HG03280 (cell line): ENCODE measurements around the gene REXO1.

Source experiments
- ATAC-seq: cut with Tn5 transposase; IDR thresholded peaks from one replicate; pipeline ENCODE4 v1.9.1; 2021; ENCODE audit warnings: mild to moderate bottlenecking, moderate library complexity; ENCODE audit not compliant: unreplicated experiment

Gene REXO1

DNA sequence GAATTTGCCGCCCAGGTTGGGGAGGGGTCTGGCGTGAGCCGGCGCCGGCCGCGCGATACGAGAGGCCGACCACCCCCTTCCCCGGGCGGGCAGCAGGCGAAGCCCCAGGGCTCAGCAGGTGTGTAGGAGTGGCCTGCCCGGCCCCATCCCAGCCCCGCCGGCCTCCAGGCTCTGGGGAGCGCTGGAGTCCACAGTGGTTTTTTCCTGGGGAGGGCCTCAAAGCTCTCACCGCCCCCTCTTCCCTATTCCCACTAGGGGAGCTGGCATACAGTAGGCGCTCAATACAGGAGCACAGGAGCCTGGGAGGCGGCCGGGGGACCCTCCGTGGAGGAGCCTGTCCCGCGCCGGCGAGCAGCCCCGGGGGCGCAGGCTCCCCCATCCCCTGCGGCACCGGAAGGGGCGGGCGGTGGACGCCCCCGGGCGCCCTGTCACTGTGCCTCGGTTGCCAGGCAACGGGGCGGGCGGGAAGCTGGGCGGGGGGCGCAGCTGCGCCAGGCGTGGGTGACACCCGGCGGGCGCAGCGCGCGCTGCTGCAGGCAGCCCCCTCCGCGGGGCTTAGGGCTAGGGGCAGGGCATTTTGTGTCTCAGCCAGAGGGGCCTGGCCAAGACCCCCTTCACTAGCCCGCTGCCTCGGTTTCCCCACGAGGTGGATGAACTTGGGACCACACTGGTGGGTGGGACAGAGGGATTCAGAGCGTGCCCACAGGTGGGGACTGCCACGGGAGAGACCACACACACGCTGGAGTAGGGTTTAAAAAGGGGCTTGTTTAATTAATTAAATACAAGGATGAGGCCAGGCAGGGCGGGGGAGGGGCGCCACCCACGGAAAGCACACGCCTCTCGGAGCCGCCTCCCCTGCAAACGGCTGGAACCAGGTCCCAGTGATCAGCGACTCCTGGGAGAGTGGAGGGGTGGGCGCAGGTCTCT lies 3.6 kb upstream of the REXO1 start:
- no peak for ATAC-seq

DNA sequence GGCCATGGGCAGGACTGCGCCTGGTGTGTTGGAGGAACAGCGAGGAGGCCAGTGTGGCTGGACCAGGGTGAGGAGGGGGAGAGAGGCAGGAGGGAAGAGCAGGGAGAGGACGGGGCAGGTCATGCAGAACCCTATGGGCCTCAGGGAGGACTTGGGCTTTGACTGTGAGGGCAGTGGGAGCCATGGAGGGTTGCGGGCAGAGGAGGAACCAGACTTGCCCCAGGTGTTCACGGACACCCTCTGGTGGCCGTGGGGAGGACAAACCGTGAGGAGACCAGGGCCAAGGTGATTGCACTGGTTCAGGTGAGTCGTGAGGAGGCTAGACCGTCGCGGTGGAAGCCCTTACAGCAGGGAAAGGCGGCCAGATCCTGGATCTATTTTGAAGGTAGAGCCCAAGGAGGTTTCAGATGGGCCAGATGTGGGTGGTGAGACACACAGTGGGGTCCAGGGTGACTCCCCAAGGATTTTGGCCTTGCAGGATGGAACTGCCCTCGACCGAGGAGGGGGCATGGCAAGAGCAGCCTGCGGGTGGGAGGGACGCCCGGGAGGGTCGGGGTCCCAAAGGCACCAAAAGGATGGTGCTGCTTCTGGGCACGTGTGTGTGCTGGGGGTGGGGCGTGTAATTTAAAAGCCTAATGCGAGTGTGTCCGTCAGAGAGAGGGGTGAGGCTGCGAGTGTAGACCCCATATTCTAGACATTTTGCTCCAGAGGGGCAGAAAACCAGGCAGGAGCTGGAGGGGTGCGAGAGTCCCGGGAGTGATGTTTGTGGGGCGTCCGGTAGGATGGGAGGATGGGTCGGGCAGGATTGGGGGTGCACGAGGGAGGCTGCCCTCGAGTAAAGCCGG lies 2.7 kb upstream of the REXO1 start:
- ATAC-seq = no peak

DNA sequence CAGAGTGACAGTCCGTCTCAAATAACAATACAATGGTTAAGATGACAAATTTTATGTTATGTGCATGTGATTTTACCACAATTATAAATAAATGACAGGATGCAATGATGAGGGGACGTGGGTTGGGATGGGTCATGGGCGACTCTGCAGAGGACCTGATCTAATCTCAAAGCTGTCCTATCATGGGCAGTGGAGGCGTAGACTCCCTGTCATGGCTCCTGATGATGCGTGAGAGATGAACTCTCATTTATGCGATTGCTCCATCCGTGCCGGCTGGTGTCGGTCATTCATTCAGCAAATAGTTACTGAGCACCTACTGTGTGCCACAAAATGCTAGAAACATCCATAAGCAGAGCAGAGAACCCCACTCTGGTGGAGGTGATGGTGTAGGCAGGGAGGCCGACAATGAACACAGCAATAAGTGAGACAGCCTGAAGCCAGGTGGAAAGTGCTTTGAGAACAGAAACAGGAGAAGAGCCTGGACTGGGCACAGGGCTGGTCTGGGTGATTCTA lies 1.7 kb upstream of the REXO1 start:
- ATAC-seq = no peak

DNA sequence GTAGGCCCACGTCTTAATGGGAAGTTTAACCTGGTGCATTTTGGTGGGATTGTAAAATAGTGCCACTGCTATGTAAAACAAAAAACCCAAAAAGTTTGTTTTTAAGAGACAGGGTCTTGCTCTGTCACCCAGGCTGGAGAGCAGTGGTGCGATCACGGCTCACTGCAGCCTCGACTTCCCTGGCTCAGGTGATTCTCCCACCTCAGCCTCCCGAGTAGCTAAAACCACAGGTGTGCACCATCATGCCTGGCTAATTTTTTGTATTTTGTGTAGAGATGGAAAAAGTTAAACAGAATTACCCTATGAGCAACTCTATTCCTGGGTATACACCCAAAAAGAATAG lies 820 bp upstream of the REXO1 start:
- ATAC-seq = no peak

DNA sequence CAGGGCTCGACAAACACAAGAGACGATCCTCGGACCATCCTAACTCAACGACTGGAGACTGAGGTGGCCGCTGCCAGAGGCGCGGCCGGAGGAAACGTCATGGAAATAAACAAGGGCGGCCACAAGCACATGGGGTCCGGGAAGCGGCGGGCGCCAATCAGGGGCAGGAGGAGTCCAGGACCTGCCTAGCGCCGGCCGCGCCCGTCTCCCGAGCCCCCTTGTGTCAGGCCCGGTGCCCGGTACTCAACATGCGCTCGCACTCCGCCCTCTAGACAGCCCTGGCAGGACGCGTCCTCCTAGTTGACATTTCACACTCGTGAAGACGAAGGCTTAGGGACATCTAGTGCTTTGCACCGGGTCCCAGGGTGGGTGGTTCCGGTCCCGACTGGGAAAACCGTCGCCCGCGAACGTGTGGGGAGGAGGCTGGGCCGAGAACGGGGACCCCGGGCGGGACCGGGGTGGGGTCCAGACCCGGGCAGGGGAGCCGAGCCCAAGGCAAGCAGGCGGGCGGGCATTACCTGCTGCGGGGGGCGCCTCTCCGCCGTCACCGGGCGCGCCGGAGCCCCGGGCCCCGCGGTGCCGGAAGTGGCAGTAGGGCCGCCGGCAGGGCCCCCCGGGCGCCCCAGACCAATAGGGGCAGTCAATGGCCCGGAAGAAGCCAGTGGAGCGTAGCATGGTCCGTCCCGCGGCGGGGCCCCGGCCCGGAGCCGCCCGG lies 442 bp downstream of the REXO1 start:
- ATAC-seq = peak; percentile 31

DNA sequence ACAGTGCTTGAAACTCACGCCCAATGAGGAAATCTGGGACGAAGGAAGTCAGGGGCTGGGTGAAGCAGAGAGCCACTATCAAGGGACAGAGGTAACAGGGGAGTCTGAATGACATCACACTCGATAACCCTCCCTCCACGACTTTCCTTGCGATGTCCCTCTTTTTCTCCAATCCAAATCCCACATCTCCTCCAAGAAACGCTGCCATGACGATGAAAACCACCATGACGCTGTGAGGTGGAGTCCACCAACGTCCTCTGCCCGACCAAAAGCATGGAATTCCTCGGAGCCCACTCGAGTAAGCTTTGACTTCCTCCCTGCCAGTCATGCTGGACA lies 967 bp downstream of the REXO1 start:
- no peak for ATAC-seq

DNA sequence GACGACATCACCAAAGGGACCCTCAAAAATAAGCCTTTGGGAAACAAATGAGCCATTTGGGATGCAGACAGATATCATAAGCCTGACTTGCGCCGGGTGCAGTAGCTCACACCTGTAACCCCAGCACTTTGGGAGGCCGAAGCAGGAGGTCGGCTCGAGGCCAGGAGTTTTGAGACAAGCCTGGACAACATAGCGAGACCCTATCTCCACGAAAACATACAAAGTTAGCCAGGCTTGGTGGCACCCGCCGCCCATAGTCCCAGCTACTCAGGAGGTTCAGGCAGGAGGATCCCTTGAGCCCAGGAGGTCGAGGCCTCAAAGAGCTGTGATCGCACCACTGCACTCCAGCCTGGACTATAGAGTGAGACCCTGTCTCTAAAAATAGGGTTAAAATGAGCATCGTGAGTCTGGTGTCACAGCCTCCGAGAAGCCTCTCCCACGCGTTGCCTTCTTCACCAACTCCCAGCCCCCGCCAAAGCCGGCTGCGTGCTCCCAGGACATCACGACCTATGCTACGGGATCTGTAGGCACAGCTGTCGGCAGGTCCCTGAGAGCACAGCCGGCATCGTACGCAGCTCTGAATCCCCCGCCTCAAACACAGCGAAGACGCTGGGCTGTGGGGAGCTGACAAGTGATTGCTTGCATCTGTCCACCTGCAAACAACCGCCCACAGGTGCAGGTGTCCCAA lies 1.6 kb downstream of the REXO1 start:
- ATAC-seq = no peak

DNA sequence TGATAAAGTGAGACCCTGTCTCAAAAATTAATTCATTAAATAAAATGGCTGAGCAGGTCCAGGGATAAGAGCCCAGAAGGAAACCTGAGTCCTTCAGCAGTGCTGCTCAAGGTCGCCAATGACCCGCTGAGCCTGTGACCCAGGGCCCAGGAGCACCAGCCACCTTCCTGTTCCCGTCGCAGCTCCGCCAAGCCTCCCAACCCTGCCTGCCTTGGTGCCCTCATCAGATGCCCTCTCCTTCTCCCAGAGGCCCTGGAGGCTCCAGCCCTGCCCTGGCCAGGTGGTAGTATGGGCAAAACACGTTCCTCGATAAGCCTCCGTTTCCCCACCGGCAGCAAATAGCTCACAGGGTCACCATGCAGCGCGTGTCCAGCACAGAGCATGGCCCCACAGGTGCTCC lies 2.6 kb downstream of the REXO1 start:
- ATAC-seq = no peak

DNA sequence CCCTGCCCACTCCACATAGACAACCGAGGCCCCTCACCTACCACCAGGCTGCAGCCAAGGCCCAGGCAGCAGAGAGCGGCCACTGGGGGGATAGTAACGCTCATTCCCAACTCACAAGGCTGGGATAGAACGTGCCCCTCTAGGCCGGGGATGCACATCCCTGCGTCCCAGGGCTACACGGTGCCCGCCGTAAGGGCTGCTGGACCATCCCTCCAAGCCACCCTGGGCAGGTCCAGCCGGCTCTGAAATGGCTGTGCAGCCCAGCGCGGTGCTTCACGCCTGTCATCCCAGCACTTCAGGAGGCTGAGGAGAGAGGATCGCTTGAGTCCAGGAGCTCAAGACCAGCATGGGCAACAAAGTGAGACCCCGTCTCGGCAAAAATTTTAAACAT lies 3.2 kb downstream of the REXO1 start:
- no peak for ATAC-seq

DNA sequence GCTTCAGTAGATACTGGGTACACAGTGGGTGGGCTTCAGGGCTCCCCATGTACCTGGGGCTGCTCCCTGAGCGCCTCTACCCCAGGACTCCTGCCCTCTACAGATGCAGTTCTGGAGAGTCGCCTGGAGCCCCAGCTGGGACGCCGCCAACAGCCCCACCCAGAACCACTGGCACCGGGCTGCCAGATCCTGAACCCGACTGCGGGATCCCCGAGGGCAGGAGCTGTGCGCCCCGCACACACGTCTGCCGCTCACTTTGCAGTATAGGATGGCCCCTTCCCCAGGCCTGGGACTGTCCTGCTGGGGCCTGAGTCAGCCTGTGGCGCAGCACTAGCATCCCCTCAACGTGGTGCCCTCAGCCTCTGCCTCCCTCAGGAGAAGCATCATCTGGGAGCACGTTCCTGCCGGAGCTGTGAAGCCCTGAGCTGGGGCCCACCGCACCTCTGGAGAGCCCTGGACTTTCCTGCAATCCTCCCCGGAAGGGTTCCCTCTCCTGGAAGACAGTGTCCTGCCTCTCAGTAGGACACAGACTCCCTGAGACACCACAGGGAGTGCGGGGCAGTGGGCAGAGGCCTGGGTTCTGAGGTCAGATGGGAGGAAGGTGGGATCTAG lies 3.7 kb downstream of the REXO1 start:
- ATAC-seq = no peak

DNA sequence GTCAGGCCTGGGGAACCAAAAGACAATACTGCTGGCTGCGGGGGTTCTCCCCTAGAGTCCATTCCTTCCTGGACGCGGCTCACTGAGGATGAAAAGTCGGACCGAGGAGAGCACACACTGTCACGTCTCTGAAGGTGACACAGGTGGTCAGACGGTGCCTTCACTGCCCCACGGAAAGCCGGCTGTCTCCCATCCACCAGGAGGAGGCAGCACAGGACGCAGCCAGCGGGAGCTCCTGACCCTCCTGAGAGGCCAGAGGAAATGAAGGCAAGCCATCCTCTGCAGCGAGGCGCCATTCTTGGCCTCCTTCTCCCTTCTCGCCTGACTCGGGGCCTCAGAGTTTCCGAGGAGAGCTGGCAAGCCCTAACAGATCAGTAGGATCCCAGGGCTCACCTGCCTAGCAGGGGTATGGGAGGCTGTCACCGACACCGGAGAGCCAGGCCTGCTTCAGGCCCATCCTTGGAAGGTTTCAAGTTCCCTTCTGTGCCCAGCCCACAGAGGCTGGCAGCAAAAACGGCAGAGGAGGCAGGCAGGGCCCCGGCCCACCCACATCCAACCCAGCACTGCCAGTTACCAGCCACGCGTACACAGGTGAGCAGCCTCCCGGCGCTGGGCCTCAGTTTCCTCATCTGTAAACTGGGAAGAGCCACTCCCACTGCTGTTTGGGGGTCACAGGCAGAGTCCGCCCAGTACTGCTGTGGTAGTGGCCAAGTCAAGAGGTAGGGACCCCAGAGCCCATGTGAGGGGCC lies 4.5 kb downstream of the REXO1 start:
- ATAC-seq = no peak

DNA sequence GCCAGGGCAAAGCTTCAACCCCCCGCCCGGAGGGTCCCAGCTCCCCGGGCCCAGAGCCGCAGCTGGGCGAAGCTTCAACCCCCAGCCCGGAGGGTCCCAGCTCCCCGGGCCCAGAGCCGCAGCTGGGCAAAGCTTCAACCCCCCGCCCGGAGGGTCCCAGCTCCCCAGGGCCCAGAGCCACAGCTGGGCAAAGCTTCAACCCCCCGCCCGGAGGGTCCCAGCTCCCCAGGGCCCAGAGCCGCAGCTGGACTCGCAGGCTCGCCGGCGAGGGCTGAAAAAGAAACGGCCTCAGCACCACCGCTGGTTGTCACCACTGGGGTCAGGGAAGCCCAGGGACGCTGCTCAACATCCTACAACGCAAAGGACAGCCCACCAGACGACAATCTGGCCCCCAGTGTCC lies 5.2 kb downstream of the REXO1 start:
- ATAC-seq = no peak

DNA sequence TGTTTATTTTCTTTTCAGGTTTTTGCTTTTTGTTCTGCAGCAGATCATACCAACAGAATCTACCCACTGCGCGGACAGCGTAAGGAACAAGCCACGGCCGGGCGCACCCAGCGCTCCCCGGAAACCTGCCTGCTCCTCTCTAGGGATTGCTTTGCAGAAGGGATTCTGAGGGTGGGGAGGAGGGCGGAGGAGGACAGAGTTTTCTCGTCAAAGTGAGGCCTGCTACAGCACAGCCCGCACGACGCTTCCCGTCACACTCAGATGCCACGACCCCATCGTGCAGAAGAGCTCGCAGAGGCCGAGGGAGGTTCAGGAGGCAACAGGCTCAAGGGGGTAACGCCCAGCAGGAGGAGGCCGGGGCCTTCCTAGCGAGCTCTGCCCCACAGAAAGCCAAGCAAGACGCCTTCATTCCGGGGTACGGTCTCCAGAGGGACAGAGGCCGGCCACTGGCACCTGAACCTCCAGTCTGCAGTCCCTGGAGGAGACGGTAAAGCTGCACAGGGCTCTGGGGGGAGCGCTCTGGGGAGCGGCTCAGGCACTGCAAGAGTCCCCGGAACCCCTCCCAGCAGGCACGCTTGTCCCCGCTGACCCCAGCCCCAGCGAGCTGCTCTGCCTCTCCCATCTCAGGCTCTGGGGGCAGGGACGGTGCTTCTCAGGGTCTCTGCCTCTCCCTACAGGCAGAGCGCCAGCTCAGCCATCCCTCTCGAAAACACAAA lies 6.9 kb downstream of the REXO1 start:
- ATAC-seq = no peak

DNA sequence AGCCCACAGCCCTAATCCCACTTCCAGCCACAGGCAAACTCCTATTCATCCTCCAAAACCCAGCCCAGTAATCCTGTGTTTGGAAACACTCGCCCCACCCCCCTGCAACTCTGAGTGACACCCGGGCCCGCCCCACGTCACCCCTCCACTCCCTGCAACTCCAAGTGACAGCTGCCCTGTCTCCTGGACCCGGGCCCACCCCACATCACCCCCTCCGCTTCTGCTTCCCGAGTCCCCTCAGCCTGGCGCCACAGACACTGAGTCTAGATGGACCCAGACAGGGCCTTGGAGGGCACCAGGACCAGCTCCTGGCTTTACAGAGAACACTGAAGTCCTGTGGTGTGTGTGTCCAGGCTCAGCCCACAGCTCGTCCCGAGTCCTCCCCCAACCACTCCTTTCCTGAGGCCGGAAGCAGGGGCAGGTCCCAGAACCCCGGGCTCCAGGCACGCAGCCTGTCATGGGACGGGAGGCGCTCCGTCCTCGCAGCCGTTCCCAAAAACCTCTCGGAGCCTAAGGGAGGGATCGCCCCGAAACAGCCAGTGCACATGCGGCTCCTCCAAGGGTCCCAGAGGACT lies 7.7 kb downstream of the REXO1 start:
- no peak for ATAC-seq

DNA sequence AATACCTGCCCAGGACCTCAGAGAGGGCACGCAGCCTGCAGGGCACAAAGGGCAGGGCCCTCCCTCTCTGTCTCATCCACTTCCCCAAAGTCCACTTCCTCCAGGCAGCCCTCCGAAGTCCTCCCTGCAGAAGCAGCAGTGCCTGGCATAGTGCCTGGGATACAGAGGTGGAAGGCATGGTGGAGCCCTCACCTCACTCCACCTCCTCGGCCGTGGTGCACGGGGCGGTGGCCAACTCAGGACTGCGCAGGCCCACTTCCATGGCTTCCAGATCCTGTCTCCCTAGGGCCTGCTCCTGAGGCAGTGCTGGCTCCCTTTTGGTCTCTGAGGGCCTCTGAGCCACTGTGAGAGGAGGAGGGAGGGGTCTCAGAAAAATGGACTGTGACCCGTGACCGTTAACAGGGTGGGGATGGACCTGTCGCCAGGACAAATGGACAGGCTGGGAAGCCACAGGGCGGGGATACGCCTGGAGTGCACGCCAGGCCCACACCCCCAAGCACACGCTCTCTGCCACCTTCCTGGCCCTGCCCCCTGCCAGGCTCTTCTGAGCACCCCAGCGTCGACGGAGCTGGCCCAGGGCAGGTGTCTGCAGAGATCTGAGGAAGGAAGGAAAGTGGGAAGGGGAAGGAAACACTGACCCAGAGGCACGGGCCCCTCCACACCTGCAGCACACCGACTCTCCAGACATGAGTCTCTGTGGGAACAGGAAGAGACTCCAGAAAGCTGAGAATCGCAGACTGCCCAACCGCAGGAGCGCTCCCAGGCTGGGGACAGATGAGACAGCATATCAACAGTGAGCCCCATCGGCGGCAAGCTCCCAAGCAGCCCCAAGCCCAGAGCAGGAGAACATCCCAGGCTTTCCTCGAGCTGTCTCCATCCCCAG lies 8.4 kb downstream of the REXO1 start:
- no peak for ATAC-seq

DNA sequence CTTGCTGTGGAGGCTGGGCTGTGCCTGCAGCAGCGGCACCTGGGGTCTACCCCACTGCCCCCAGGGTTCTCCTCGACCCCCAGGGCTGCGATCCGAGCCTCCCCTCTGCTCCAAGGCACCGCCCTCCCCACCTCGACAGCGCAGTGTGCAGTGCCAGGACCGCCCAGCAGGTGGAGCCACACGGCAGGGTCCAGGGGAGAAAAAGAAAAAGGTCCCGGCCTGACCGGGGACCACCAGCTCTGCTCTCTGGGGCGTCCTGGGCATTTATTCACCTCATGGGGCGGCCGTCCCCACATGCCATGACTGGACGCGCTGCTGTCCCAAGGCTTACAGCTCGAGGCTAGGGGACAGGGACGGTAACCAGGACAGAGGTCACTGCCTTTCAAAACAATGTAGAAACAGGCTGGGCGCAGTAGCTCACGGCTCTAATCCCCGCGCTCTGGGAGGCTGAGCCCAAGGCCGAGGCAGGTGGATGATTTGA lies 10.6 kb downstream of the REXO1 start:
- no peak for ATAC-seq

DNA sequence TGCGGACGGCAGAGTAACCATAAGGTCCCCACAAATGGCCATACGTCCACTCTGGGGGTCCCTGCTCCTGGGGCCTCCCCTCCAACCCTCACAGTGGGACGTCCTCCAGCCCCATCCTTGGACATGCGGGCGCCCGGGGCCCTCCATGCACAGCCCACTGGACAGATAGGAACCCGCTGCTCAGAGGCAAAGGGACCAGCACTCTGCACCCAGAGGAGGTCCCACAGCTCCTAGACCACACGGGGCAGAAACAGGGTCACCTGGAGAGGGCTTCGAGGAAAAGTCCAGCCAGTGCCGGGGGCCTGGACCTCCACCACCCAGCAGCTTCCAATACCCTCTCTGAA lies 11.1 kb downstream of the REXO1 start:
- no peak for ATAC-seq
